ENCODE data around the gene RPS6KC1.

DNA sequence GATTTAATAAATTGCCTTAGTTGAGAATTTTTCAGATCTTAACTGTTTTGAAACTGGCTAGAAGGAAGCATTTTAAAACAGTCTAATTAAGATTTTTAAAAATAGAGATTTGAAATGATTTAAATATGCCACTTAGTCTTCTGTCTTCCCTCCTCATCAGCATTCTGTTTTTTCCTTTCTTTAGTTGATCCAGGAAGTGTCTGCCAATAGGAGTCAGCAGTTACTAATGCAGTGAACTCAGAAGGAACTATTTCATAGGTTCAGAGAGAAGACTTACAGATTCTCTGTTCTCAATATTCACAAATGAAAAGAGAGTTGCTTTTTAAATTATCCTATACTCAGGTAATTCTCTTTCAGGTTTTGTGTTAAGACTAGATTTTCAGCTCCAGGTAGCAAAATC lies 84.5 kb downstream of the RPS6KC1 start:
- TF ChIP-seq POLR2A (IDR thresholded peaks at IDR 0.05; ENCODE audit: low read depth, low read length) (no peak), POLR2AphosphoS5 (IDR thresholded peaks at IDR 0.05; ENCODE audit: insufficient read depth, low read depth, low read length) (no peak)
- TF ChIP-seq, protein P1, sequence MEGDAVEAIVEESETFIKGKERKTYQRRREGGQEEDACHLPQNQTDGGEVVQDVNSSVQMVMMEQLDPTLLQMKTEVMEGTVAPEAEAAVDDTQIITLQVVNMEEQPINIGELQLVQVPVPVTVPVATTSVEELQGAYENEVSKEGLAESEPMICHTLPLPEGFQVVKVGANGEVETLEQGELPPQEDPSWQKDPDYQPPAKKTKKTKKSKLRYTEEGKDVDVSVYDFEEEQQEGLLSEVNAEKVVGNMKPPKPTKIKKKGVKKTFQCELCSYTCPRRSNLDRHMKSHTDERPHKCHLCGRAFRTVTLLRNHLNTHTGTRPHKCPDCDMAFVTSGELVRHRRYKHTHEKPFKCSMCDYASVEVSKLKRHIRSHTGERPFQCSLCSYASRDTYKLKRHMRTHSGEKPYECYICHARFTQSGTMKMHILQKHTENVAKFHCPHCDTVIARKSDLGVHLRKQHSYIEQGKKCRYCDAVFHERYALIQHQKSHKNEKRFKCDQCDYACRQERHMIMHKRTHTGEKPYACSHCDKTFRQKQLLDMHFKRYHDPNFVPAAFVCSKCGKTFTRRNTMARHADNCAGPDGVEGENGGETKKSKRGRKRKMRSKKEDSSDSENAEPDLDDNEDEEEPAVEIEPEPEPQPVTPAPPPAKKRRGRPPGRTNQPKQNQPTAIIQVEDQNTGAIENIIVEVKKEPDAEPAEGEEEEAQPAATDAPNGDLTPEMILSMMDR (IDR thresholded peaks at IDR 0.05; ENCODE audit: extremely low read depth in 1 of 2, insufficient read depth in 1 of 2, low read depth in 1 of 2, low read length in 2 of 2): no peak
- TF ChIP-seq, protein P2, sequence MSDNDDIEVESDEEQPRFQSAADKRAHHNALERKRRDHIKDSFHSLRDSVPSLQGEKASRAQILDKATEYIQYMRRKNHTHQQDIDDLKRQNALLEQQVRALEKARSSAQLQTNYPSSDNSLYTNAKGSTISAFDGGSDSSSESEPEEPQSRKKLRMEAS (IDR thresholded peaks at IDR 0.05; ENCODE audit: insufficient read depth, insufficient read length): no peak

Data from endothelial cell of umbilical vein (primary cell).